Left colon (tissue), 2 donors: Measurements from ENCODE around the gene ZSCAN22. TPM values are rescaled to one million over a fixed set of nuclear protein-coding genes. Genes with fewer than 3 reads are reported as not detected.
"Not testable (repeated sequence)": the region's sequence is repeated elsewhere in the genome, so short reads cannot be mapped to it uniquely, and the experiment has no call there.

Experiments used
- ATAC-seq: fragments of 200-7000 bp; cut with Tn5 transposase; one replicate; pipeline ENCODE4 v1.9.1; 2020; ENCODE audit warnings: mild to moderate bottlenecking, moderate library complexity
- DNase-seq, 2 donors: peaks; one replicate each; pipeline ENCODE4 v3.0.0-alpha.2; 2020
- intact Hi-C, 2 donors: fragments of 100-400 bp; cut with DNase I in 1 of 2; cut with micrococcal nuclease in 1 of 2; formaldehyde crosslinking; loops; one replicate each; pipeline versions ENCODE4 v1.11.2 to v1.14.0; 2022; cut with DNase I, micrococcal nuclease
- total RNA-seq, 2 donors: library from RNA; stranded (reverse); fragmentation: NEBNext Ultra II Directional; extraction: Animal tissue kit (Norgen Biotek cat#: 25700); gene quantifications; one replicate each; pipeline ENCODE4 v1.2.1, GENCODE V29; 2021
- donor health status: DM: no; HTN: no; CAD: no.
- donor health status: DM: yes; HTN: yes; CAD: no.

ZSCAN22 gene
- total RNA-seq, 2 donors from 2014 or later, result 2.6 to 2.8 TPM

DNA sequence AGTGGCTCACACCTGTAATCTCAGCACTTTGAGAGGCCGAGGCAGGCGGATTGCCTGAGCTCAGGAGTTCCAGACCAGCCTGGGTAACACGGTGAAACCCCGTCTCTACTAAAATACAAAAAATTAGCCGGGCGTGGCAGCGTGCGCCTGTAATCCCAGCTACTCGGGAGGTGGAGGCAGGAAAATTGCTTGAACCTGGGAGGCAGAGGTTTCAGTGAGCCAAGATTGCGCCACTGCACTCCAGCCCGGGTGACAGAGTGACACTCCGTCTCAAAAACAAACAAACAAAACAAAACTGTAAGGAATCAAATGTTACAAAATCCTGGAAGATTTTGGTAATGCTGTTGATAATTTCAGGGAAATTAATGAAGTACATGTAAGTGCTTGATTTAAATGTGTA, 21.3 kb downstream of the ZSCAN22 start:
- ATAC-seq, intact Hi-C loops, DNase-seq: not testable (repeated sequence)

DNA sequence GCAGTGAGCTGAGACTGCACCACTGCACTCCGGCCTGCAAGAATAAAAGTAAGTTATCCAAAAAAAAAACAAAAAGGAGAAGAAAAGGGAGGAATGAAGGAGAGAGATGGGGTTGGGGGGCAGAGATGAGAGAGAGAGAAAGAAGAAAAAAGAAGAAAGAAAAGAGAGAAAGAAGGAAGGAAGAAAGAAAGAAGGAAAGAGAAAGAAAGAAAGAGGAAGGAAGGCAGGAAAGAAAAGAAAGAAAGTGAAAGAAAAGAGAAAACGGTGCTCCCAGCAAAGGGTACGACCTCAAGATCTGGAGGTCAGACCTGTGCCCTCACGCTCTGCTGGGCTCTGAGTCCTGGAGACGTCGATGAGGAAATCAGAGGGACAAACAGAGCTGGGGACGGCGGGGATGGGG, 22.8 kb downstream of the ZSCAN22 start:
- intact Hi-C loops, result no loop called here
- DNase-seq (no peak), ATAC-seq (no peak)

GRCh38 chr19:58350001-58350861, 23.4 kb downstream of the ZSCAN22 start:
- intact Hi-C loops, result no loop called here
- no peak for ATAC-seq
- no peak for DNase-seq

GRCh38 chr19:58350871-58351557, 24.2 kb downstream of the ZSCAN22 start:
- DNase-seq (no peak), ATAC-seq (no peak)
- intact Hi-C loops, result no loop called here

DNA sequence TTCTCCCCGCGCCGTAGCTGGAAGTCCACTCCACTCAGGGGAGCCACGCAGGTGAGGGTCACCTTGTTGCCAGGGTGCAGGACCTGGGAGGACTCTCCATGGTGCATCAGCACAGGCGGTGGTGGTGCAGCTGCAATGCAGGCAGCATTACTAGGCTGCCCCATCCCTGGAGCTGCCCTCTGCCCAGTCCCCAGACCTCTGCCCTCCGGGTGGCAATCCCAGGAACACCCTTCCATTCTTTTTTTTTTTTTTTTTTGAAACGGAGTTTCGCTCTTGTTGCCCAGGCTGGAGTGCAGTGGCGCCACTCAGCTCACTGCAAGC, 24.7 kb downstream of the ZSCAN22 start:
- ATAC-seq (no peak), DNase-seq (no peak)
- intact Hi-C loops, result no loop called here

- intact Hi-C loops, result no loop called here
- ATAC-seq (no peak), DNase-seq (no peak)
Observed at GRCh38 chr19:58351990-58352755, 25.4 kb downstream of the ZSCAN22 start.

DNA sequence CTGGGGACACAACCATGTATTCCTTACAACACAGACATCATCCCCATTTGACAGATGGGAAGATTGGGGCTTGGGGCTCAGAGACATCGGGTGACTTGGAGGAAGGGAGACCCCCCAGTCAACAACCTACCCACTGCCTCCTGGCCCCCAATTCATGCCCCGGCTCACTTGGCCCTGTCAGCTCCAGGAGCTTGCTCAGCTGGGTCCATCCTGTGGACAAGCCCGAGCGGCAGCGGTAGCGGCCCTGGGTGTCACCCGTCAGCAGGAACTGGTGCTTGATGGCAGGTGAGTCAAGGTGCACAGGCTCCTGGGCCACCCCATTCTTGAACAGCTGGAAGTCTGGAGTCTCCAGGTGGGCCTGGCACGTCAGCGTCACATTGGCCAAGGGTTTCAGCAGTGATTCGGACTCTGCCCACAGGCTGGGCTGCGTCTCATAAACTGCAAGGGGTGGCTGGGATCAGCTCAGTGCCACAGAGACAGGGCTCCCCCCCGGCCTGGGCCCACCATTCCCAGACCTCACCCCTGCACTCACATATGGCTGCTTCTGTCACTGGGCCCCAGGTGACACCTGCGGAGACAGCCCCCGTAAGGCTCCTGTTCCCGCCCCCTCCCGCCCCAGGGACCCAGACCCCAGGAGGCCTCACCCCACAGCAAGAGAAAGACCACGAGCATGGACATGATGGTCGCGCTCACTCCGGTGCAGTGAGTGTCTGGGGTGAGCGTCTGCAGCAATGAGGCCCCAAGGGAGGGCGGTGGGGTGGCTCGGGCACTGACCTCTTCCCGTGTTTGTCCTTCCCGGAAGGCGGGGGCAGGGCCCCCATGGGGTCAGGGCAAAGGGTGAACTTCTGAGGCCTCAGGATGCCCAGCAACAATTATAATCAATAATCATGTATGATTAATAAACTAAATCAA, 26.2 kb downstream of the ZSCAN22 start, which contains the start of gene A1BG:
A1BG (minus strand) TSS at position 733 of the 912 bp plus-strand sequence; CDS start at position 678, 55 bp downstream.
- ATAC-seq, result no peak
- no peak for DNase-seq
- intact Hi-C loops, result no loop called here

GRCh38 chr19:58353717-58354477, 27.1 kb downstream of the ZSCAN22 start:
- ATAC-seq (no peak), DNase-seq (no peak)

DNA sequence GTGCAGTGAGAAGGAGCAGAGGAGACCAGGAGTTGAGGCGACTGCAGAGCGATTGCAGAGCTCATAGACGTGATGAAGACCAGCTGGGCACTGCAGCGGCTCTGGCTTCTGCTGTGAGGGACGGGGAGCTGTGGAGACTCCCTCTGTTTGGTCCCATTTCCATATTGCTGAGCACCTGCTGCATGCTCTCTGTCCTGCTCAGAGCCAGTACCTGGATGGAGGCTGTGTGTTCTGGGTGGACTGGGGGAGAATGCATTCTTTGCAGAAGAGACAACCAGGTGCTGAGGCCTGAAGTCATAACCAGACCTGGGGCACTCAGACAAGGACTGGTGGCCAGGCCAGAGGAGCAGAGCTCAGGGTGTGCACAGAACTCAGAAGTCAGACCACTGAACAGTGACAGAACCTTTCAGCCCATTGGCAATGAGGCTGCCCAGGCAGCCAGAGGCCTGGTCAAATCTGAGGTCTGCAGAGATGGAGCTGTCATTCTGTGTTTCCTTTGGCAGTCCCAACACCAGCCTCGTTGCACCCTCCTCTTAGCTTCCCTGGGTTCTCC, 27.8 kb downstream of the ZSCAN22 start:
- DNase-seq, result no peak
- intact Hi-C loops, result no loop called here
- ATAC-seq, result no peak

More at GRCh38 chr19:58353717-58354477, 27.1 kb downstream of the ZSCAN22 start:
- intact Hi-C loops, result no loop called here

- ATAC-seq (no peak), DNase-seq (no peak)
- intact Hi-C loops, result no loop called here
Observed at GRCh38 chr19:58355215-58355796, 28.5 kb downstream of the ZSCAN22 start.

DNA sequence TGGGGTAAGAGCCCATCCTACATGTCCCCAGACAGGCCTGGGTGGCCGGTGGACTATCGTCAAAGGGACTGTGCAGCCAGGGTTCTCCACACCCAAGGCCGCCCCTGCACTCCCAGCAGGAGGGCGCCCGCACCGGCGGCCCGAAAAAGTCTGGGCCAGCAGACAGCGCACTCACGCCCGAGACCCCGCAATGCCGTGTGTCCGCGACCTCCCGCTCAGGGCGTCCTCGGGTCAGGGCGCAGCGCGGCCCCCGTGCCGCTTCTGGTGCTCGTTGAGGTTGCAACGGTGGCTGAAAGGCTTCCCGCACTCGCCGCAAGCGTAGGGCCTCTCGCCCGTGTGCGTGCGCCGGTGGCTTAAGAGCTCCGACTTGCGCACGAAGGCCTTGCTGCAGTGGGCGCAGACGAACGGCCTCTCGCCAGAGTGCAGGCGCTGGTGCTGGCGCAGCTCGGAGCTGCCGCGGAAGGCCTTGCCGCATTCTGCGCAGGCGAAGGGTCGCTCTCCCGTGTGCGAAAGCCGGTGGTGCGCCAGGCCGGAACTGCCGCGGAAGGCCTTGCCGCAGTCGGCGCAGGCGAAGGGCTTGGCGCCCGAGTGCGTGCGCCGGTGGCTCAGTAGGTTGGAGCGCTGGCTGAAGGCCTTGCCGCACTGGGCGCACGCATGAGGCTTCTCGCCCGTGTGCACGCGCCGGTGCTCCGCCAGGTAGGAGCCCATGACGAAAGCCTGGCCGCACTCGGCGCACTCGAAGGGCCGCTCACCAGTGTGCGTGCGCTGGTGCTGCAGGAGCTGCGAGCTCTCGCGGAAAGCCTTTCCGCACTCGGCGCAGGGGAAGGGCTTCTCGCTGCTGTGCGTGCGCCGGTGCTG, 29.3 kb downstream of the ZSCAN22 start:
- intact Hi-C loops, result no loop called here
- DNase-seq, result no peak
- no peak for ATAC-seq

- intact Hi-C loops, result no loop called here
- DNase-seq (no peak), ATAC-seq (no peak)
Observed at GRCh38 chr19:58356766-58357480, 30.1 kb downstream of the ZSCAN22 start.

- ATAC-seq (no peak), DNase-seq (no peak)
- intact Hi-C loops, result no loop called here
Observed at GRCh38 chr19:58357481-58358145, 30.8 kb downstream of the ZSCAN22 start.

GRCh38 chr19:58361900-58362271, 35.1 kb downstream of the ZSCAN22 start:
- DNase-seq, result peak; percentile 54 to 65
- peak; percentile 29 for ATAC-seq
- intact Hi-C loops, result no loop called here

- ATAC-seq (peak; percentile 95), DNase-seq (peak; percentile 97 to 99)
- intact Hi-C loops, result no loop called here
Observed at GRCh38 chr19:58362272-58362994, 35.6 kb downstream of the ZSCAN22 start, which contains the start of gene ZNF497. Gene ZNF497 (minus strand): TSS chr19:58362751. CDS start chr19:58357635, 5,116 bp downstream.
